H4 (cell line): Measurements from ENCODE around the gene CCDC33. TPM values are rescaled to one million over a fixed set of nuclear protein-coding genes. Genes with fewer than 3 reads are reported as not detected.

Experiments used
- DNase-seq: peaks from one replicate; pipeline ENCODE4 v3.0.0-alpha.2; 2015; ENCODE audit warnings: low spot score
- total RNA-seq: library from RNA; depleted of rRNA; stranded (reverse); fragments of >200 nt; shearing (Covaris generic); gene quantifications from 2 replicates; pipeline ENCODE4 v1.2.3, GENCODE V29; 2014

The CCDC33 gene
- total RNA-seq, 1 experiment from 2014 or later = 2.0 TPM

DNA sequence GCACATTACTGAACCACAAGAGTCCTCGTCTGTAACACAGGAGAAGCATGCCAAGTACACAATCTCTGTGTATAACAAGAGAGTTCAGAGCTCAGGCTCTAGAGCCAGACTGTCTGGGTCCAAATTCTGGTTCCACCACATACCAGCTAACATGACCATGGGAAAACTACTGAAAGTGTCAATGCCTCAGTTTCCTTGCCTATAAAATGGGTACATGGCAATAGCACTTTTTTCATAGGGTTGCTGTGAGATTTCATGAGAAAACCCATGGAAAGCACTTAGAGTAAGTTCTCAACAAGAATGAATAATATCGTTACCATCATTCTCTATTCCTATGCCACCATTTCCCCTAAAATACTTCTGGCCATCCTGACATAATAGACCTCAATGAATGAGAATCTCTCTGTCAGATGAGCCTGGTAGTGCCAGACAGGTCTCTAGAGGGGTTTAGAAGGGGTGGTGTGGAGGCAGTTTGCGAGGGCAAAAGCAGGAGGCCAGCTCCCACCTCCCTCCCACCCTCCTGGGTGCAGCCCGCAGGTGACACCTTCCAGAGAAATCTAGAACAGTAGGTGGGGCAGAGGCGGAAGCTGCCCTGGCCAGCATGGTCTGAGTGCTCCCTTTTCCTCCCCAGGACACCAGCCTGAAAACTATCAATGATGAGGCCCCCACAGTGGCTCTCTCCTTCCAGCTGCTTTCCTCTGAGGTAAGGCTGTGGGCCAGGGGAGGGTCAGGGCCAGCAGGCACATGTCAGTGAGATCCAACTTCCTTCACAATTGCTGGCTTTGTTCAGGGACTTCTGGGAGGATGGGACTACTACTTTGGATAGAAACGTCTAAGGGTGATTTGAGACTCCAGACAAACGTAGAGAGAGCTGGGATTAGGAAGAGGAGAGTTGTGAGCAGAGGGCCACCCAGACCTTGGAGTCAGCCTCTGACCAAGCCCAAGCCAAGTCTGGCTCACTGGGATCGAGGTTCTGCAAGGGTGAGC lies 45.3 kb downstream of the CCDC33 start:
- no peak for DNase-seq

DNA sequence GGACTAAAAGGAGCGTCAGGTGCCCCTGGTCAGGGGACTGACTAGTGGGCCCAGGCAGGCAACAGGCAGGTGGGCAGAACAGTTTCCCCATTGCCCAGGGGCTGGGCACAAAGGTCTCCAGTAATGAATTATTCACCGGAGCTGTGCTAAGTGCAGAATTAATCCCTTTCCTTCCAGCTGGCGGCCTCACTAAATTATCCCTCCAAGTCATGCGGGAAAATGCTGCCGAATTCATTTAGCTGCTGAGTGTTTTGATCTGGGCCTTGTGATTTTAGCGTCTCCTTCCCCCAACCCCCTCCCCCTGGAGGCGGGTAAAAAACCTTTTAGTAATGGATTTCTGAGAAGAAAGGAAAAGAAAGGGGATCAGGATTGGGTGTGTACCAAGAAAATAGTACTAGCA lies 47.2 kb downstream of the CCDC33 start:
- no peak for DNase-seq

- no peak for DNase-seq
Observed at GRCh38 chr15:74289671-74290070, 53.5 kb downstream of the CCDC33 start.

DNA sequence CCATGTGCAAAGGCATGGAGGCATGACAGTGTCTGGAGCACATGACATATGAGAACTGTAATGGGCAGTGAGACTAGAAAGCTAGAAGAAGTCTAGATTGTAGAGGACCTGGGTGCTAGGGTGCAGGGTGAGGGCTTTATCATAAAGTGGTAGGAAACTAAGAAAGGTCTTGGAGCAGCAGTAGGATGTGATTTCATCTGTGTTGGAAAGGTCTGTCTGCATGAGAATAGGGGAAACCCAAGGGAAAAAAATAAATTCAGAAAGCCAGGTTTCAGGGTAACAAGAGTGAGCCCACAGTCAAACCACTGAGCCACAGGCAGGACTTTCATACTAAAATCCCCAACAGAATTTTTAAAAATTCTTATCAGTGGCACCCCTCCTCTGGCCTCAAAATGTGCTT lies 54.5 kb downstream of the CCDC33 start:
- DNase-seq = no peak

DNA sequence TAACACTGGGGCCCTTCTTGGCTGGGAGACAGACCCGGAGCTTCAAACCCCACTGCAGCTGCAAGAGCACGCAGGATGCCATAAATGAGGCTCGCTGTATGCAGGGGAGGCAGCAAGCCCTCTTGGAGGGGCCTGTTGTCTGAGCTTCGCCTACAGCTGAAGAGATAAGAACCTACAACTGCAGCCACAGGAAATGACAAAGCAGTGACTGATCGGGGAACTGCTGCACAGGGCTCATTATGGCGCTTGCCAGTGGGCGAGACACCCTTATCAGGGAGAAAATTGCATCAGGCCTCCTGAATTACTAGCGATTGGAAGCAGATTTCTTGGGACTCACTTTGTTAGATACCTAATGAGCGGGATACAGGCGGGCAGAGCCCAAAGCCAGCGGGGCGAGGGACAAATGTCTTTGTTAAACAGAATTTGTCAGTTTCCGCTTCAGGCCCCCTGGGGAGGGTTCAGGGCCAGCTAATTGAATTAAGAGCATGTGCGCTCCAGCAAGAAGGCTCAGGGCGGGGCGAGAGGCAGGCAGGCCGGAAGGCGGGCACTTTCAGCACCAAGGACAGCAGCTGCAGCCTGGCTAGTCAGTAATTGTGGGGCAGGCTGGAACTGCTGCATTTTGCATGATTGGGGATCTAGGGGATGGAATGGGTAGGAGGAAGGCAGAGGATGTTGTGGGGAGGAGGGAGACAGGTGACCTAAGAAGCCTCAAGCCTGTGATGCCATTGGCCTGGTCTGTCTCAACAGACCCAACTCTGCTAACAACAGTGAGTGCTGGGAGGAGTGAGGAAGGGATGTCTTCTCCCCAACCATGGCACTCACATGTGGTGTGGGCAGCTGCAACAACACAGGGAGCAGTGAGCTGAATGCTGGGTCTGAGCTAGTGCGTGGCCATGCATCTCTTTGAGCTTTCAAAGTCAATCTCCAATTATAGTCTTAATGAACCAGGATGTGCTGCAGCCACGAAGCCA lies 55.3 kb downstream of the CCDC33 start:
- DNase-seq = peak; percentile 62

- no peak for DNase-seq
Observed at GRCh38 chr15:74293021-74293810, 57.1 kb downstream of the CCDC33 start.

DNA sequence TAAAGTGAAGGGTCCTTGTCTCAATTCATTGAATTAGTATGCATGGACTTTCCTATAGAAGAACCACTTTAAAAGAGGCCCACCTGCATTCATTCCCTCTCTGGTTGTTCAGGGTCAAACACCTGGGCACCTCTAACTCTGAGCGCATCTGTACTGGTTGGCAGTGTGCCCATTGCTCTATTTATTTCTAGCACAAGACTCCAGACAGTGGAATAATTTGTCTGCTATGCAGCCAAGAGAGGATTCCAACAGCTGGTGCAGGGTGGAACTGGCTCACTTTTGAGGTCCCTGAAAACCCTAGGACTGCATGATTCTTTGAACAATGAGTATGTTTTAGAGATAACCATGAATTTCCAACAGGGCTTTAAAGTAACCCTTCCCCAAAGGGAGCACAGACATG lies 57.9 kb downstream of the CCDC33 start:
- no peak for DNase-seq

DNA sequence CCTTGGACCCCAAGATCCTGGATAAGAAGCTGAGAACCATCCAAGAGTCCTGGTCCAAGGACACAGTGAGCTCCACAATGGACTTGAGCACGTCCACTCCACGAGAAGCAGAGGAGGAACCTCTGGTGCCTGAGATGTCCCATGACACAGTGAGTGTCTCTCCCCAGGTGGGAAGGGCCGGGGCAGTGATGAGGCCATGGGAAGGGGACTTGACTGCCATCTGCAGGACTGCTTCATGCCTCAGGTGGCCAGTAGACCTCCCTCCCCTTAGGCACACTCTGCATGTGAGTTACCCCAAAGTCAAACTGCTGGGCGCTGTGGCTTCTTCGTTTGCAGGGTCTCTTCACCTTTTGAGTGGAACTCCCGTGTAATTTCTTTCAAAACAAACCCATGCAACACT lies 59.7 kb downstream of the CCDC33 start:
- no peak for DNase-seq

- DNase-seq = no peak
Observed at GRCh38 chr15:74297887-74298286, 61.8 kb downstream of the CCDC33 start.

DNA sequence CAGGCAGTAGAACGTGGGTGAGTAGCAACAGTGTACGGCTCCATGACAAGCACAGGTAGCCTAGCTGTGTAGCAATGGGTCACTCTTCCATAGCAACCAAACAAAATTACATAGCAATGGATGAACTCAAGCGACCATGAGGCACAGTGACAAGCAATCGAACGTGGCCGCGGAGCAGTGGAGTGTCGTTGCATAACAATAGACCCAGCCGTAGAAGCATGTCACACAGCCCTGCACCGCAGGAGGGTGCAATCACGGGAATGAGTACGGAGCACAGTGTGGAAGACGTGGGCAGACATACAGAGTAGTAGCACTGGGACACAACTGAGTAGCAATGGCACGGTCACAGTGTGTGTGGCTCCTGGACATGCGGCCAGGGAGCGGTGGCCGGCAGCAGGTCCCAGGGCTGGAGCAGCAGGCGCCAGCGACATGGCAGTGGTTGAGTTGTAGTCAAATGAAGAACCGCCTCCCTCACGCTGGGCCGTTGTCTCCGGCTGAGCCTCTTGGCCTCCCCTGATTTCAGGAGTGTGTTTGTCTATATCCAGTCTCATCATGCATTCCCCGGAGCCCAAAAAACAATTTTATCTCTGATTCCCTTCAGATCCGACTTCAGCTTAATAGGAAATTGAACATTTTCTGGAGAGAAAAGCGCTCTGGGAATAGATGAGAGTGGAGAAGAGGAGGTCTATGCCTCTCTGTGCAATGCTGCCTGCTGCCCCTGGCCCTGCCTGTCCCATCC lies 64.1 kb downstream of the CCDC33 start:
- DNase-seq = no peak

DNA sequence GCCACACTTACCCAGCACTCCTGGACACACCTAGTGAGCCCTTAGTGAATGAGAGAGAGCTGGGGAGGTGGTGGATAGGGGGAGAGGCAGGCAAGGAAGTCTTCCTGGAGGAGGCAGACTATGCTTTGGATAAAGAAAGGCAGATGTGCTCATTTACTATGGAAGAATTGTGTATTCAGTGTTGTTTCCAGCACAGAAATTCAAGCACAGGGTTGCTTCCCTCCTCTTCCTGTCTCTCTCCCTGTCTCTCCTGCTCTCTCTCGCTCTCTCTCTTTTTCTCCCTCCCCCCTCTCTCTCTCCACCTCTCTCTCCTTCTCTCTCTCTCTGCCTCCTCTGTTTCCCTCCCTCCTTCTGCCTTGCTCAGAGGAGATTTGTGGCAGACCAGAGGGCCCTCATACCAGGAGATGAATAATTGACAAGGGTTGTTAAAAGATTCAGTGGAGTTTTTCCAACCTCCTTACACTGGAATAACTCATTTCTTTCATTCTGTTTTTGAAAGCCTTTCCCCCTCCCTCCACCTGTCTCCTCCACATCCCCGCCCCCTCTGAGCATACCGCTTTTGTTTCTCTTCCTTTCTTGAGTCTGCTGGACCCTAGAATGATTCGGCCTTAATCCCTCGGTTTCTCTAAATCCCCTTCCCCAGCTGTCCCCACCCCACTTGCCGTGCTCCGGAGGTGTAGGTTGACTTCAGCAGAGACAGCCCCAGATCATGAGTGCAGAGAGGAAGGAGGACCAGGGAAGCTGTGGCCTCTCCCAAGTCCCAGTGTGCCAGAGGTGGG lies 65.6 kb downstream of the CCDC33 start:
- DNase-seq = no peak

- peak; percentile 35 for DNase-seq
Observed at GRCh38 chr15:74302821-74303359, 66.8 kb downstream of the CCDC33 start.

DNA sequence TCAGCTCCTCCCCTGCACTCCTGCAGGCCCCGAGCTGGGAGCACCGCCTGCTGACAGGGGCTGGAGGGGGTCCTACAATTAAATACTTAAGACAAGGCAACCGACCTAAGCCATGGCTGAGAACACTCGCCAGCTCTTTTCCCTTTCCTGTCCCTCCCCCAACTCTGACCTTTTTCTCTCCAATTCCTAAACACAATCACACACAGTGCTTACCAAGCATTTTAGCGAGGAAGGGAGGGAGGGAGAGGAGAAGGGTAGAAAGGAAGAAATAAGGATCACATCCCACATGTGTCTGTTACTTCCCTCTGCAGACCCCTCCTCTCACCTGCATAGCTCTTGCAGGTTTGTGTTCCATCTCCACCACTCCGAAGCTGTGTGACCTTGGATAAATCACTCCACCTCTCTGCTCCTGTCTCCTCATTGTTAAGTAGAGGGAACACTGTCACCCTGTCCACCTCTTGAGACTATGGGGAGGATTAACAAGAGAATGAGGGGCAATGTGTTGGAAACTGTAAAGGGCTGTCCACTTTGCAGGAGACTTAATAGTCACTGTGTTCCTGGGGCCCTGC lies 67.7 kb downstream of the CCDC33 start:
- no peak for DNase-seq

GRCh38 chr15:74304431-74304830 lies 68.3 kb downstream of the CCDC33 start:
- no peak for DNase-seq

DNA sequence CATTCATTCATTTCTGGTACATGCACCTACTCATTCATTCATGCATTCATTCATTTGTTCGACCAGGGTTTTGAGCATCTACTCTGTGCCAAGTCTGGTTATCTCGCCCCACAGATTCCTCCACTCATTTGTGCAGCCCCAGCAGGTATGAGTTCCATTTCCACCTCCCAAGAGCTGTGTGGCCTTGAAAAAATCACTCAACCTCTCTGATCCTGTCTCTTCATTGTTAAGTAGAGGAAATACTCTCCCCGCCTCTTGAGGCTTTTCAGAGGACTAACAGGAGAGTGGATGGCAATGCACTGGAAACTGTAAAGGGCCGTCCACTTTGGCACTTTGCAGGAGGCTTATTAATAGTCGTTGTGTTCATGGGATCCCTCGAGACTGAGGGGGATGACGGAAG lies 69.6 kb downstream of the CCDC33 start:
- no peak for DNase-seq

DNA sequence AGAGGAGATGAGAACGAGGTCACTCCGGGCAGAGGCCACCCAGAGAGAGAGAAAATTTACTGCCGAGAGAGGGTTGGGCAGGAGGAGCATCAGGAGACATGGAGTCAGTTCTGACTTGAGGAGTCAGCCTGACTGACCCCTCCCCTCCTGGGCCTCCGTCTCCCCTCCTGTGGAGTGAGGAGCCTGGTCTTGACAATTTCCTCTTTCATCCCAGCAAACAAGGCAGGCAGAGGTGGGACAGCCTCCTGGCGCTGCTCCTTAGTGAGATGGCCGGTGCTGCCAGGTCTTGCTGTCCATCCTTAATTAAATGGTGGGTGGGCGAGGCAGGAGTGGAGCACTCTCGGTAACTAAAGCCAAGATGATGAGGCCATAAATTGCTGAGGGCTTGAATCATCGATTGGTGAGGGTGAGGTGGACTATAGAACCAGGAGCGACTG lies 70.7 kb downstream of the CCDC33 start:
- no peak for DNase-seq

DNA sequence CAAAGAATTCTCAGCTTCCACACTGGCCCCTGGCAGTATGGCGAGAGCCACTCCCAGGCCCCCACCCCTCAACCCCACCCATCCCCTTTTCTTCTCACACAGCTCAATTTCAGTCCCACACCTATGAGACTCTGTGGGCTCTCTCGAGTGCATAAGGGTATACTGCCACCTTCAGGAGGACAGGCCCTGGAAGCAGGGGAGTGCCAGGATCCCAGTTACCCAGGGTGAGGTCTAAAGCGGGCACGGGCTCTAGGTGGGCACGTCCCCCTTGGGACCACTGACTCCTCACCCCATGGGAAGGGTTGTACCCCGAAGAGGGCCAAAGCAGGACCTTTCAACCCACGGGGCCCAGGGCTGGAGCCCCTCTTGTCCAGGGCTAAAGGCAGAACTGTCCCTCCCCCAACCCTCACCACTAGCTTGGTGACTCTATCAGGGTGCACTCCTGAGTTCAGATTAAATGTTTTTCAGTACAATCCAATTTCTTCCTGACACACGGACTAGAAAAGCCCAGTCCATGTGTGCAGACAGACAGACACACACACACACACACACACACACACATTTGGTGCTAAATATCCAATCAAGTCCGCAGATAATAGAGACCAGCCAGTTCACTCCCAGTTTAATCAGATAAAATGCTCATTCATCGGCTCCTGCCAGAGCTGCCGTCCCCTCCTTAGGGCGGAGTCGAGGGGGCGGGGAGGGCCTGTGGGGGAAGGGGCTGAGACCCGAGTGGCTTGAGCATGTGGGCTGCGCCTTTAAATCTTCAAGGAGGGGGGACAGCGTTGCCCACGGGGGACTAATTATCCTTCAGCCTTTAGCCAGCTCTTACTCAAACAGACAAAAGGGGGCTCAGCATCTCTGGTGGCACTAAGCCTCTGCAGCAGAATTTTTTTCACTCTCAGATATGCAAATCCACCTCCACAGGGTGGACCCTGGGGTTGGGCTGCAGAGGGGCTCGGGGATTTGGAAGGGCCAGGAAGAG lies 72.0 kb downstream of the CCDC33 start:
- peak; percentile 72 for DNase-seq
